WTC11 (cell line): ENCODE data around the gene VEGFA.

ENCODE experiments used
- ESRRA ChIP-seq: sonication (generic); formaldehyde crosslinking; IDR thresholded peaks from 2 replicates; pipeline ENCODE4 v1.8.1; 2022; ENCODE audit warnings: mild to moderate bottlenecking, missing genetic modification reagents, borderline replicate concordance
- ETV6 ChIP-seq: sonication (generic); formaldehyde crosslinking; IDR thresholded peaks from 2 replicates; pipeline ENCODE4 v1.8.1; 2022; ENCODE audit warnings: mild to moderate bottlenecking, missing genetic modification reagents
- GRHL2 ChIP-seq: fragments of 250-450 bp; sonication (Bioruptor Pico); IDR thresholded peaks from 2 replicates; pipeline ENCODE4 v1.8.0; 2022; ENCODE audit warnings: mild to moderate bottlenecking, moderate library complexity; ENCODE audit not compliant: insufficient replicate concordance, severe bottlenecking
- IRF1 ChIP-seq: sonication (generic); formaldehyde crosslinking; IDR thresholded peaks from 2 replicates; pipeline ENCODE4 v1.8.0; 2023; ENCODE audit warnings: missing genetic modification reagents
- ZBTB43 ChIP-seq: sonication (generic); formaldehyde crosslinking; IDR thresholded peaks from 2 replicates; pipeline ENCODE4 v1.8.1; 2023; ENCODE audit warnings: mild to moderate bottlenecking, missing genetic modification reagents
- ZSCAN18 ChIP-seq: fragments of 250-450 bp; sonication (Bioruptor Pico); IDR thresholded peaks from 2 replicates; pipeline ENCODE4 v2.1.2; 2022; ENCODE audit warnings: mild to moderate bottlenecking, moderate library complexity

- TF ChIP-seq ESRRA (CRISPR knock-in tag): no peak
- no peak for TF ChIP-seq IRF1 (CRISPR knock-in tag)
- no peak for TF ChIP-seq ETV6 (CRISPR knock-in tag)
- no peak for TF ChIP-seq ZSCAN18 (CRISPR knock-in tag)
- no peak for TF ChIP-seq GRHL2 (CRISPR knock-in tag)
- no peak for TF ChIP-seq ZBTB43 (CRISPR knock-in tag)
These were observed 1.5 kb upstream of the VEGFA start for GRCh38 chr6:43768506-43768860.
